NCI-H1436 treated with DMSO at 0.1 percent for 48 hours (cell line): ENCODE data around the gene NTSR1.

ENCODE experiments used
- DNase-seq: peaks from one replicate; lab custom pipeline; 2025; lab: John Stamatoyannopoulos, UW

Gene NTSR1

DNA sequence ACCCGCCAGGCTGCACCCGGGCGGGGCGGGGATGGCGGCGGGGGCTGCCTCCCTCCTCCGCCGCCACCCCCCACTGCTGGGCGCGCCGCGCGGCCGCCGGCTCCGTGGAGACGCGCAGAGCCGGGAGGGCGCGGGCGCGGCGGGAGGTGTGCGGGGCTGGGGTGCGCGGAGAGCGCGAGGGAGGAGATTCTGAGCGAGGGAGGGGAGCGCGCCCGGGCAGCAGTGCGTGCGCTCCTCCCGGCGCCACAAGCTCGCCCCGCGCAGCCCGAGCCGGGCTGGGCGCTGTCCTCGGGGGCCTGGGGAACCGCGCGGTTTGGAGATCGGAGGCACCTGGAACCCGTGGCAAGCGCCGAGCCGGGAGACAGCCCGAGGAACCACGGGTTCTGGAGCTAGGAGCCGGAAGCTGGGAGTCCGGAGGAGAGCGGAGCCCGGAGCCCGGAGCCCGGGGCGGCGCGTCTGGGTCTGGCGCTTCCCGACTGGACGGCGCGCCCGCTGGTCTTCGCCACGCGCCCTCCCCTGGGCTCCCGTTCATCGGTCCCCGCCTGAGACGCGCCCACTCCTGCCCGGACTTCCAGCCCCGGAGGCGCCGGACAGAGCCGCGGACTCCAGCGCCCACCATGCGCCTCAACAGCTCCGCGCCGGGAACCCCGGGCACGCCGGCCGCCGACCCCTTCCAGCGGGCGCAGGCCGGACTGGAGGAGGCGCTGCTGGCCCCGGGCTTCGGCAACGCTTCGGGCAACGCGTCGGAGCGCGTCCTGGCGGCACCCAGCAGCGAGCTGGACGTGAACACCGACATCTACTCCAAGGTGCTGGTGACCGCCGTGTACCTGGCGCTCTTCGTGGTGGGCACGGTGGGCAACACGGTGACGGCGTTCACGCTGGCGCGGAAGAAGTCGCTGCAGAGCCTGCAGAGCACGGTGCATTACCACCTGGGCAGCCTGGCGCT is at the start of gene NTSR1:
Gene NTSR1 (plus strand): TSS at position 246 of the 946 bp plus-strand sequence. CDS start 372 bp downstream, at position 618.
- DNase-seq, result no peak

DNA sequence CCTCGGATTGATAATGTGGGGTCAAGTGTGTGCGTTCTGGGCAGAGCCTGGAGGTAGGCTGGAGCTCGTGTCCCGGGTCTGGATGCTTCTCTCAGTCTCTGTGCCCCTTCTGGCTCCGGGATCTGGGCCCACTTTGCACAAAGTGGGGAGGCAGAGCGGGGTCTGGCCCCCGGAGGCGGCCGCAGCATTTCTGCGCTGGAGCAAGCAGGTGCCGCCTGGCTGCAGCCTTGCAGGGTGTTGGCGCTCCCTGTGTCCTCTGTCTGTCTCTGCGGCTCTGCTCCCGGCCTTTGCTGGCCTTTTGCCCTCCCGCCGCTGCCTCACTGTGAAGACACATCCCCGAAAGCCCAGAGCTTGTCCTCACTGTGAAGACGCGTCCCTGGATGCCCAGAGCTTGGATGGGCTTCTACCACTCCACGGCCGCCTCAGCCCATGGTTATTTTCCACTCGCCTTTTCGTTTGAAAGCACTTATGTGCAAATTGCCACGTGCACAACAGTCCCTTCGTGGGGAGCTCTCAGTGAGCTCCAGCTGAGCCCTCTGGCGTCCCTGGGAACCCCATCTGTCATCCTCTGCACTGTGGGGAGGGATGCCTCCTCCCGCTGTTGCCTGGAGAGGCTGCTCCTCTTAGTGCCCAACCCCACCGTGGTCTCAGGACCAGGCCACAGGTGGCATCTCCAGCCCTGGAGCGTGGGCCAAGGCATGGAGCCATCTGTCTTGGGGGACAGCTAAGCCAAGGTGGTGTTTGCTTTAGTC is 49.0 kb upstream of the NTSR1 start:
- no peak for DNase-seq

DNA sequence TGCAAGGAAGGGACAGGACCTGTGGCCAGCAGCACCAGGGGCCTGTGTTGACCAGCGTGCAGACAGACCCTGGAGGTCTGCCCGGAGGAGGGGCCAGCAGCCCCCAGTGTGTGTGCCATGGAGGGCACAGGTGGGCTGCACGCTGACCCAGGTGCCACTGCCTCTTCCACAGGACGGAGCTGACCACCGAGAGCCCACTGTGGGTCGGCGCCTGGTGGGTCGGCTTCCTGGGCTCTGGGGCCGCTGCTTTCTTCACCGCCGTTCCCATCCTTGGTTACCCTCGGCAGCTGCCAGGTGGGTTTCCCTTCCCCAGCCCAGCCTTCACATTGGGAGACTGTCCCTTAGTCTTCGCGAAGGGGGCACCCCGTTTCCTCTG is 48.4 kb upstream of the NTSR1 start:
- DNase-seq, result no peak

DNA sequence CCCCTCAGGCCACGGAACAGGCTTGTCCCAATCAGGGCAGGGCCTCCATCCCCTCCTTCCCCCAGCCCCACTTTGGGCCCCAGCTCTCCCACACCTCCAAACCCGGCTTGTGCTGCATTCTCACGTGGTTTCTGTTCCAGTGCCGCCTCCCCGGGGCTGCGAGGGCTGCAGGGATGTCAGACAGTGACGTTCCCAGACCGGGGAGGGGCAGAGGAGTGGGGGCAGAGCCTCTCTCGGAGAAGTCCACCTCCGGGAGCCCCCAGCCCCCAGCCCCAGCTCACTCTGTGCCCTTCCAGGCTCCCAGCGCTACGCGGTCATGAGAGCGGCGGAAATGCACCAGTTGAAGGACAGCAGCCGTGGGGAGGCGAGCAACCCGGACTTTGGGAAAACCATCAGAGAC is 47.9 kb upstream of the NTSR1 start:
- DNase-seq, result no peak

DNA sequence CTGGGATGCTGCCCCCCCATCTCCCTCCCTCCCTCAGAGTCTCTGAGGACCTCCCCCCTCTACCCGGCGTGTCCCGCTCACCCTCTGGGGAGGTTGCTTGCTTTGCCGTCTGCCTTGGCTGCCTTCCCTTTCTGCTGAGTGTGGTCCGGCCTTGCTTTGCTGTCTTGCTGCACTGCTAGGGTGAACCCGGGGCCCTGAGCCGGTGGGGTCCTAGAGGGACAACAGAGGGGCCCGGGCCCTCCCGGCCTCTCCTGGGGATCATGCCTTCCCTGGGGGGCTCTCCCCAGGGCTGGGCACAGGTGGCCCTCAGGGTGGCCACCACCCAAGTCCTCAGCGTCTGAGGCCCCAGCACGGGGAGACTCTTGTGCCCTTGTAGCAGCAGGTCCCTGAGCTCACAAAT is 47.0 kb upstream of the NTSR1 start:
- no peak for DNase-seq

DNA sequence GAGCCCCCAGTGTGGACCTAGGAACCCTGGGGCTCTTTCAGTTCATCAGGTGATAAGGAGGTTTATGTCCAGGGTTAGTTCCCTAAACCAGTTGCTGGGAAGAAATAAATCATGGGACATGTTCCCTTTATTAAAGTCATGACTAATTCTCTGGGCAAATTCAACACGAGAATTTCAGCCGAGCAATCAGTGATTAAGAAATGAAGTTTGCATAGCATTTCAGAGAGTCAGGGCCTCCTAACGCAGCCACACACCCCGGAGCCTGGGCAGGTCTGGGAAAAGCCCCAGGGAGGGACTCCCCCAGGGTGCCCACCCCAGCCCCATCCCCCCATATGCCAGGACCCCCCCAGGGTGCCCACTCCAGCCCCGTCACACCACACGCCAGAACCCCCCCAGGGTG is 46.2 kb upstream of the NTSR1 start:
- DNase-seq, result no peak

DNA sequence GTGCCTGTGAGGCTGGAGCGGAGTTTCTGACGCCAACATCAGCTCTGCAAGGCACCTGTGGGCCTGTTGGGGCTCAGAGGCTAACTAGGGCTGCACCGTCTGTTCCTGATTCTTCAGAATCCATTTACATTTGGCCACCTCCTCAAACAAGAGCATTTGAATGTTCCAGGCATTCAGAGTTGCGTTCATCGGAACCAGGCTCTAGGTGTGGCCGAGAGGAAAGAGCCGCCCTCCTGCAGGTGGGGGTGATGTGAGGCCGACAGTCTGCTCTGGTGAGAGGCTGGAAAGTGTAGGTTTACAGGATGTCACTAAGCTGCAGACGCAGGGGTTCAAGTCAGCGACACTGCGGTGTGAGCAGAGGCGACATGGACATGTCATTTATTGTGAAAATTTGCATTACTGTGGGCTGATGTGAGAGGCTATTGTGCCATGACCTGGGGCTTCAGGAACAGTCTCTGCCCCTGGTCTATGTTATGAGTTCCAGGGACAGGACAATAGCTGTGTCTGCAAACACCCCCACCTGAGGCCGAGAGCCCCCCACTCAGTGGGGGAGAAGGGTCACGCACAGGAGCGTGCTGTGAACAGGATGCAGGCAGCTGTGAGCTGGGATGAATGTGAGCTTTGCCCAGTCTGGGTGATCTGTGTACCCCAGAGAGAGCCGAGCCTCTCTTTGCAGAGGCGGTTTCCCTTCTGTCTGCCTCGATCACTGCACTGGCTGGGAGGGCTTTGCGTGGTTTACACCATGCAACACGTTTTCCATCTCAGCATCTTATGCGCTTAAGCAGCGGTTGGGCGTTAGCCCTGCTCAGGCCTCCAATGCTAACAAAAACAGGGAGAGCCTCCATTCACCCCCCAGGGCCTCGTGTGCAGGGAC is 45.3 kb upstream of the NTSR1 start:
- no peak for DNase-seq

DNA sequence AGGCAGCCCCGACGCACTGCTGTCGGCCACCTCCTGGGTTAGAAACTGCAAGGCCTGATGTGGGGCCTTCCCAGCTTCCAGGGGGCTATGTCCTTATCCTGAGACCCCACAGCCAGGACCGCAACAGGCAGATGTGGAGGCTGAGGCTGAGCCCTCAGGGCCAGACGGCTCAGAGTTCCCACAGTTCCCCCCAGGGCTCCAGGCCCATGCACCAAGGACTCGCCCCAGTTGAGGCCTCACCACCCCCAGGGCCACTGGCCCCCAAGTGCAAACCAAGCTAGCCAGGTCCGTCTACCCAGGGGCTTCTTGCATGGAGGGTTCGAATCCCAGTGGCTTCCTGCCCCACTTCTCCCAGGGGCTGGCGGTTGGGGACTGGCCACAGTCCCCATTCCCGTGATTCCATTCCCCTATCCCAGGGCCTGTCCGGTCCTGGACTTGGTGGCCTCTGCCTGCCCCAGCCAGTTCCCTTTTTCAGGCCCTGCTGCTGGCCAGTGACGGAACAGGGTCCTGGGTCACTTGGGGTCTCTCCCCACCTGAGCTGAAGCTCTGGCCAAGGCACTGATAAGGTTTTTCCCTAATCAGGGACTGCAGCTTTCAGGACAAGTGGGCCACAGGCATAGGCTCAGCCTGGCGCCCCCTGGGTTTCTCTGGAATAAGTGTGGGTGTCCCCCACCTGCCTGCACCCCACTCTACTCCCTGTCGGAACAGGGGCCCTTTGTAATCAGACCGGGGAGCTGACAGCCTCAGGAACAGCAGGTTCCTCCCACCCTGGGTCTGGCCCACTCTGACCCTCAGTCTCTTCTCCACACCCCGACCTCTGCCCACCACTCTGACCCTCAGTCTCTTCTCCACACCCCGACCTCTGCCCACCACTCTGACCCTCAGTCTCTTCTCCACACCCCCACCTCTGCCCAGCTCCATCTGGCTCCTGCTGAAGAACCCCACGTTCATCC is 44.3 kb upstream of the NTSR1 start:
- no peak for DNase-seq

DNA sequence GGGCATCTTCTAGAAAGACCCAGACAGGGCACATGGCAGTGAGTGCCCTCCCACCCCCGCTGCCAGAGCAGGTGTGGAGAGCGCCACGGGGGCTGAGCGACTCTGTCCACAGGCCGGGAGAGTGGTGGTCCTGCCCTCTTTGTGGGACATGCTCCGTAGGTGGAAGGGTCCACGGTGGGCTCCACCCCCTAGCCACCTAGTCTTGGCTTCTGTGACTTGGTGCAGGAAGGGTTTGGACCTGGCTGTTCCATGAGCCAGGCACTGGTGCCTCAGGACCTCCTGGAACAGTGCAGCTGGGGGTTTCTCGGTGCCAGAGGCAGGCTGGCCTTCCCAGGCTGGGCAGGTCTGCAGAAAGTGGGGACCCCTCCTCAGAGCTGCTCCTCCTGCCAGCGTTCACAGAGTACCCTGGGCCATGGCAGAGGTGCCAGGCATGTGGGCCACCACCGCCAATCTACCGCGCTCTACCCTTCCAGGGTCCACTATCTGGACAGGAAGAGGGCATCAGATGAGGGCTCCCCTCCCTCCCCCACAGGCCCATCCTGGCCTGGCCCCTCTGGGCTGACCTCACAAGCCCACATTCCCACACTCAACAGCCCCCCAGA is 43.4 kb upstream of the NTSR1 start:
- DNase-seq, result no peak

DNA sequence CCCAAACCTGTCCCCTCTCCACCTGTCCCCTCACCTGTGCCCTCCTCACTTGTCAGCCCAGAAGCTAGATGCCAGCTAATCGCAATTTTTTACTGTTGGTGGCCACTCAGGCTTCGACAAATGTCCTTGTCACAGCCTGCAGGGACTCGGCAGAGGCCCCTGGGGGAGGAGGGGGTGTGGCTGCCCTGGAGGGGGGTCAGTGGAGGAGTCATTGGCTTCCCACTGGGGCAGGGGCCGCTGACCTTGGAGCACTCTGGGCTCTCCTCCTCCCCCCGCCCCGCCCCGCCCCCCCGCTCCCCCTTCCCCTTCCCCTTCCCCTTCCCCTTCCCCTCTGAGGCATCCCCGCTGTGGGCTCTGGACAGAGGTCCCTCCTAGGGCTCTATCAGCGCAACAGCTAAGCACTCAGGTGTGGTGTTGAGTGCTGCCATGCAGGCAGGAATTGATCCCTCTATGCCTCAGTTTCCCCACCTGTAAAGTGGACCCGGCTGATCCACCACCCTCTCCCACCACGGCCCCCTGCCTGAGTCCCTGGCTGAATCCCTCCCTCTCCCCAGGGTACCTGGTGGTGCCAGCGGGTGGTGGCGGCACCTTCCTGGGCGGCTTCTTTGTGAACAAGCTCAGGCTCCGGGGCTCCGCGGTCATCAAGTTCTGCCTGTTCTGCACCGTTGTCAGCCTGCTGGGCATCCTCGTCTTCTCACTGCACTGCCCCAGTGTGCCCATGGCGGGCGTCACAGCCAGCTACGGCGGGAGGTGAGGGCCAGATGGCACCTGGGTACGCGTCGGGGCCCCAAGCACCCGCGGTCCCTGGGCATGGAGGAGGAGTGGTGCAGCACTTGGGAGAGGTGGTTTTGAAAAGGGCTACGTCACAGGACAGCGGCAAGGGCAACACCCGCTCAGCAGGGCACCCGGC is 42.6 kb upstream of the NTSR1 start:
- DNase-seq, result no peak

DNA sequence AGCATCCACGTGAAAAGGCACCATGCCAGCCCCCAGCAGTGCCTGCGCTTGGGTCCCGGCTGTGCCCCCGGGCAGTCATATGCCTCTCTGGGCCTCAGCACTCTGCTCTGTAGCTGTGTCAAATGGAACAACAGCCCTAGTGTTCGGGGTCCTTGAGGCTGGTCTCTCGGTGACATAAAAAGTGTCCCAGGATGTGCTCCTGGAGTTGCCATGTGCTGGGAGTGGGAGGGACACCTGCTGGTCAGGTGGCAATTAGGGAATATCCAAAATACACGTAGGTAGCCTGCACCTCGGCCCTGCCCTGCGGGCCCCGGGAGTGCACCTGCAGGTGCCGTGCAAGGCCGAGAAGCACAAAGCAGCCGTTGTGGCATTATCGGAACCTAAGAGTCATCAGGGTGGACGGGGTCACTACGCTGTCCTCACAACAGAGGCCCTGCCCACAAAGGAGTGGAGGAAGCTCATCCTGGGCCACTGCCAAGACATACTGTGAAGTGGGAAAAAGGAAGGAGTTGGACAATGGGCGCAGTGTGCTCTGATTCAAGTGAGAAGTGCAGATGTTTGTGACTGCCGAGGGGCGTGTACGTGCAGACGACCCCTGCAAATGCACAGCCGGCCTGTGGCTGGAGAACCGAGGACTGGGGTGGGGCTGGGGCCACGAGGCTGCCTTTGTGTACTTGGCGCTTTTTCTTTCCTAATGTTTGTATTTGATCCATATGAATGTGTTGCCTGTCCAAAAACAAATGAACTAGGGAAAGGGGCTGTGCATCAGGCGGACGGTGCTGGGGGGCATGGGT is 41.7 kb upstream of the NTSR1 start:
- no peak for DNase-seq

DNA sequence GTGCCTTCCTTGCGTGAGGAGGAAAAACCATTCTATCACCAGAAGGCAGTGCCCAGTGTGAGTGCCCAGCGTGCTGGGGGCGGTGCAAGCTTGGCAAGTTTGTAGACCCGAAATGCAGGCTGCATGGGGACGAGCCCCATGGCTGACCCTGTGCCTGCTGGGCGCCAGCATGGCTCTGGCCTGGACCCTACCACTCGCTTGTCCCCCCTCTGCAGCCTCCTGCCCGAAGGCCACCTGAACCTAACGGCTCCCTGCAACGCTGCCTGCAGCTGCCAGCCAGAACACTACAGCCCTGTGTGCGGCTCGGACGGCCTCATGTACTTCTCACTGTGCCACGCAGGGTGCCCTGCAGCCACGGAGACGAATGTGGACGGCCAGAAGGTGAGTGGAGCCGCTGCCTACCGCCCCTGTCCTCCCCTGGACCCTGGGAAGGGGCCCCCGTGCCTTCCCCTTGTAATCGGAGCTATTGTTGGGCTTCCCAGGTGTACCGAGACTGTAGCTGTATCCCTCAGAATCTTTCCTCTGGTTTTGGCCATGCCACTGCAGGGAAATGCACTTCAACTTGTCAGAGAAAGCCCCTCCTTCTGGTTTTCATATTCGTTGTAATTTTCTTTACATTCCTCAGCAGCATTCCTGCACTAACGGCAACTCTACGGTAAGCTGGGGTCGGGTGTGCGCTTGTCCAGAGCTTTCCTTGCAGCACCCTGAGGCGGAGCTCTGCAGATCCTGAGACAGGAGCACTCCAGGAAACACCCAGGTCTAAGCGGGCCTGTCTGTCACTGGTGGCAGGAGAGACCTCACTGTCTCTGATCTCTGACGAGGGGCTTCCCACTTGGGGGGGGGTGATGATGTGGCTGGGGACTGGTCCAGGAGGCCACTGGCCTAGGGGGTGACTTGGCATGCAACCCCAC is 40.9 kb upstream of the NTSR1 start:
- no peak for DNase-seq

DNA sequence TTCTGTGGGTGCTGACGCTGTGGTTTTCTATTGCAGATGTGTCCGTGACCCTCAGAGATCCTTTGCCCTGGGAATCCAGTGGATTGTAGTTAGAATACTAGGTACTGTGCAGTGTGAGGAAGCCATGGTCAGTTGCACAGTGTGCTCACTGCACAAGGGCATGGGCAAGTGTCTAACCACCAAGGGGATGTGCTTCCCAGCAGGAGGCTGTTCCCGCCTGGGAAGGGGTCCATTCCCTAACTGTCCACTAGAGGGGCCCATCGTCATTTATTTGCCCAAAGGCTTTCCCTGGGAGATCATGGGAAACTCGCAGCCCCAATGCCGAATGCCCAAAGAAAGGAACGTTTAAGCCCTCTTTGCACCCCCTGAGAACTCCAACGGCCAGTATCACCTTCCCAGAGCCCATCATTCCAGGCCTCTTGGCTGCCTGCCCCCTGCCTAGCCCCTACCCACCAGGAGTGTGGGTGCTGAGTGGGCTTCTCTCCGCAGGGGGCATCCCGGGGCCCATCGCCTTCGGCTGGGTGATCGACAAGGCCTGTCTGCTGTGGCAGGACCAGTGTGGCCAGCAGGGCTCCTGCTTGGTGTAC is 40.1 kb upstream of the NTSR1 start:
- no peak for DNase-seq

DNA sequence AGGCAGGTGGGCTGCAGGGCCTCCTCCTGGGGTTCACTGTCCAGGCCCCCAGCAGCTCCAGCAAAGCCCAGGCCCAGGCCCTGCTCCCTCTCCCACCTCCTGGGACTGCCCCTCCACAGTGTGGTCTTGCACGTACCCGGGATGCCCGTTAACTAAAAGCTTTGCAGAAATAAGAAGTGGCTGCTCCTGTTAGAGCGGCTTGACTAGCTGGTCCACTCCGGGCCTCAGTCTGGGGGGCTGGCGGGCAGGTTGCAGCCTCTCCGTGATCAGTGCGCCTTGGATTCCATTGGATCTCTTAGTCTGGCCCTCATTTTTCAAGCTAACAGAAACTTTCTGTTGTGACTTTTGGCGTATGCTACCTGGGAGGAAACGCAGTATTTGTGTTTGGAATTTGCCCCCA is 39.4 kb upstream of the NTSR1 start:
- no peak for DNase-seq

DNA sequence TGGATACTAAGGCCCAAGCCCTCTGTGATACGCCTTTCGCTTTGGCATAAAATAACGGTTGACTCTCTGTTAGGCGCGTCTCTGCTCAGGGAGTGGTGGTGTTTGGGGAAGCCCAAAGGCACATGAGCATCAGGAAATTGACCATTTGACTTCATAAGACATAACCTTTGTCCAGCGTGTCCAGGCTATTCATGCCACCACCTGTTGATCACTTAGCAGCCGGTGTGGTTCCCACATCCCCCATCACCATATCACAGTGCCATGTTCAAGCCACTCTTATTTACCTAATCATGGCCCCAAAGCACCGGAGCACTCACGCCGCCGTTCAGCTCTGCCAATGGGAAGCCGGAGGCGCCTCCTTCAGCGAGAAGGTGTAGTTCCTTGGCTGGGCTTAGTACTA is 38.5 kb upstream of the NTSR1 start:
- DNase-seq, result no peak

DNA sequence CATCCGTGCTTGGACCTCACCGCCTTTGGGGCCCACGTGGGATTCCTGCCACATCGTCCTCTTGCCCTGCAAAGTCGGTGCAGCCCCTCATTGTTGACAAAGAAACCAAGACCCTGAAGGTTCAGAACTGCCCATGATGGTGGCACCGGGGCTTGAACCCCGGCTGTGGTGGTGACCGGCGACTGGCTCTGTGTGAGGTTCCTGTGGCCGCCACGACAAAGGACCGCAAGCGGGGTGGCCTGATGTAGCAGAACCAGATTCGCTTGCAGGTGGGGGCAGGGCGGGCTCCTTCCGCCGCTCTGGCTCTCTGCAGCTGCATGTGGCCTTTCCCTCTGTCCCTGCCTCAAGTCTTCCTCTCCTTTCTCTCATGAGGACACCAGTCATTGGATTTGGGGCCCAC is 37.6 kb upstream of the NTSR1 start:
- no peak for DNase-seq

DNA sequence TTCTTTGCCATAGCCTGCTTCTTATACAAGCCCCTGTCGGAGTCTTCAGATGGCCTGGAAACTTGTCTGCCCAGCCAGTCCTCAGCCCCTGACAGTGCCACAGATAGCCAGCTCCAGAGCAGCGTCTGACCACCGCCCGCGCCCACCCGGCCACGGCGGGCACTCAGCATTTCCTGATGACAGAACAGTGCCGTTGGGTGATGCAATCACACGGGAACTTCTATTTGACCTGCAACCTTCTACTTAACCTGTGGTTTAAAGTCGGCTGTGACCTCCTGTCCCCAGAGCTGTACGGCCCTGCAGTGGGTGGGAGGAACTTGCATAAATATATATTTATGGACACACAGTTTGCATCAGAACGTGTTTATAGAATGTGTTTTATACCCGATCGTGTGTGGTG is 36.9 kb upstream of the NTSR1 start:
- no peak for DNase-seq
